CD4-positive, alpha-beta T cell treated with Interleukin-17A for 1 hour (primary cell): ENCODE data around the gene CREB3L1.

Source experiments
- DNase-seq: peaks from one replicate; pipeline ENCODE4 v3.0.0-alpha.2; 2020

The CREB3L1 gene

GRCh38 chr11:46367916-46368267 lies 90.4 kb downstream of the CREB3L1 start:
- DNase-seq, result no peak

- DNase-seq, result peak; percentile 58
These were observed 92.1 kb downstream of the CREB3L1 start for GRCh38 chr11:46369458-46370152.

GRCh38 chr11:46370253-46370652 lies 92.8 kb downstream of the CREB3L1 start:
- DNase-seq, result no peak
